A673 (cell line): ENCODE data around the gene CFAP91.

Experiments
- EZH2 ChIP-seq: fragments of 200-600 bp; sonication (generic); IDR thresholded peaks from 2 replicates; pipeline ENCODE4 v1.6.1; 2017; ENCODE audit warnings: borderline replicate concordance, low read depth, mild to moderate bottlenecking, mixed read lengths, antibody characterized with exemption, low read length; ENCODE audit not compliant: poor library complexity, severe bottlenecking
- TF ChIP-seq, protein P1 (sequence below): fragments of 300-800, 200-600 bp; sonication (generic); conservative IDR thresholded peaks from 2 replicates; pipeline ENCODE4 v1.5.1; 2017; ENCODE audit warnings: low read depth, mild to moderate bottlenecking, antibody characterized with exemption, low read length, moderate library complexity, mixed read lengths

DNA sequence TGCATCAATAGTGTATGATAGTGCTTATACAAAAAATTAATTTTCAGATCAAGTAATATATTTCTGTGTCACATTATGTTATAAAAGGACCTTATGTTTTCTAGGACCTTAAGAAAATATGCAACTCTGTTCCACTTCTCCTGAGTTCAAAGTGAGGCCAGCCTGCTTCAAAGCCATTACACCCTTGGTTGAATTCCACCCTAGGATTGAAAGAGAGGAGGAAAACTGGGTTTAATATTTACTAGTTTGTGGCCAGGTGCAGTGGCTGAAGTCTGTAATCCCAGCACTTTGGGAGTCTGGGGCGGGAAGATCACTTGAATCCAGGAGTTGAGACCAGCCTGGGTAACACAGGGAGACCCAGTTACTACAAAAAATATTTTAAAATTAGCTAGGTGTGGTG, 46.2 kb downstream of the CFAP91 start:
- TF ChIP-seq EZH2, result no peak
- TF ChIP-seq, protein P1, sequence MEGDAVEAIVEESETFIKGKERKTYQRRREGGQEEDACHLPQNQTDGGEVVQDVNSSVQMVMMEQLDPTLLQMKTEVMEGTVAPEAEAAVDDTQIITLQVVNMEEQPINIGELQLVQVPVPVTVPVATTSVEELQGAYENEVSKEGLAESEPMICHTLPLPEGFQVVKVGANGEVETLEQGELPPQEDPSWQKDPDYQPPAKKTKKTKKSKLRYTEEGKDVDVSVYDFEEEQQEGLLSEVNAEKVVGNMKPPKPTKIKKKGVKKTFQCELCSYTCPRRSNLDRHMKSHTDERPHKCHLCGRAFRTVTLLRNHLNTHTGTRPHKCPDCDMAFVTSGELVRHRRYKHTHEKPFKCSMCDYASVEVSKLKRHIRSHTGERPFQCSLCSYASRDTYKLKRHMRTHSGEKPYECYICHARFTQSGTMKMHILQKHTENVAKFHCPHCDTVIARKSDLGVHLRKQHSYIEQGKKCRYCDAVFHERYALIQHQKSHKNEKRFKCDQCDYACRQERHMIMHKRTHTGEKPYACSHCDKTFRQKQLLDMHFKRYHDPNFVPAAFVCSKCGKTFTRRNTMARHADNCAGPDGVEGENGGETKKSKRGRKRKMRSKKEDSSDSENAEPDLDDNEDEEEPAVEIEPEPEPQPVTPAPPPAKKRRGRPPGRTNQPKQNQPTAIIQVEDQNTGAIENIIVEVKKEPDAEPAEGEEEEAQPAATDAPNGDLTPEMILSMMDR, result no peak
